HG02571 (cell line): ENCODE results near the gene NLGN1.

ENCODE experiments used
- ATAC-seq: cut with Tn5 transposase; IDR thresholded peaks from one replicate; pipeline ENCODE4 v1.9.1; 2021; ENCODE audit warnings: mild to moderate bottlenecking, moderate library complexity; ENCODE audit not compliant: unreplicated experiment

The NLGN1 gene

DNA sequence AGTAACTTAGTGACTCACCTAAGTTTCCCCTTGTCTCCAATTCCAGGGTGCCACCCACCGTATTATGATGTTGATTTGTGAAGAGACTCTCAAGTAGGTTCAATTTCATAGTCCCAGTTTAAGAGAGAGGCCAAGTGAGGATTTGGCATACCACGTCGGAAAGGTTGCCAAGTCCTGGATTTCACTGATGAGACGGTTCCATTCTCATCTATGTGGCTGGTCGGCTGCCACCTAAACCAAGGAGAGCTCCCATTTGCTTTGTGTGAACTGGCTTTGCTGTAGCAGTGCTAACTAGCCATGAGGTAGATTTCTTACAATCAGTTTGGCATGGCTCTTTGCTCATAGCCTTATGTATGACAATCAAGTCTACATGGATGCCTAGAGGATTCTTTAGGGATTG, 653.6 kb downstream of the NLGN1 start:
- no peak for ATAC-seq

GRCh38 chr3:174058804-174059203, 661.3 kb downstream of the NLGN1 start:
- ATAC-seq = no peak

- ATAC-seq = no peak
Measured at GRCh38 chr3:174060431-174060830, 662.9 kb downstream of the NLGN1 start.

DNA sequence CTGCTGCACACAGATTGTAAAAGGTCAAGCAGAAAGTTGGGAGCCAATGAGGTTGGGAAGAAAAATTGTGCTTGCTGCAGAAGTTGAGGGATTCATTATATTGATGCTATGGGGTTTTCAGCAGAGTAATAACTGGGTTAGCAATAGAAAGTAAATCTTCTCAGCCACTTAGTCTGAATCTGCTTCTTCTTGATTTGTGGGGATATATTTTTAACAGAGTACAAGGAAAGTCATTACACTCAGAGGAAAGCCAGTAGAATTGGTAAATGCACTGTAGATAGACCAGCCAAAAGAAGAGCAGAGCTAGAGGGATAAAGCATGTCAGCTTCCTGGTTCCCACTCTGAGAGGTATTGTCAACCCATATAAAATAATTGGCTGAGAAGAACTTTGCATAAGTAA, 663.6 kb downstream of the NLGN1 start:
- ATAC-seq = no peak

DNA sequence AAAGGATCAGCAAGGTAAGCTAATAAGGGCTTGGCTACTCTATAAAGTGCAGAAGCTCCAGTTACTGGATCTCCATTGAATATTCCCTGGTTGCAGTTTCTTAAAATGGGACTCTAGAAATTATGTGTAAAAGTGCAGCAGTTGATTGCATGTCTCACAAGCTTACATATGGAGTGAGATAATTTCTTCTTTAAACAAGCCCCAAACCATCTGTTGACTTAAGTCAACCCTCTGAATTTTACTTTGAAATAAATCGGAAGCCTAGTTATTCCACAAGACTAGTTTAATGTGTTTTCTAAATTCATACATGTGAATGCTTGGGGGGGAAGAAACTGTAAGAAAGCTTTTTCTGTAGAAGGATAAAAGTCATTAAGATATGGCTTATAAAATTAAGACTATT, 664.2 kb downstream of the NLGN1 start:
- no peak for ATAC-seq

DNA sequence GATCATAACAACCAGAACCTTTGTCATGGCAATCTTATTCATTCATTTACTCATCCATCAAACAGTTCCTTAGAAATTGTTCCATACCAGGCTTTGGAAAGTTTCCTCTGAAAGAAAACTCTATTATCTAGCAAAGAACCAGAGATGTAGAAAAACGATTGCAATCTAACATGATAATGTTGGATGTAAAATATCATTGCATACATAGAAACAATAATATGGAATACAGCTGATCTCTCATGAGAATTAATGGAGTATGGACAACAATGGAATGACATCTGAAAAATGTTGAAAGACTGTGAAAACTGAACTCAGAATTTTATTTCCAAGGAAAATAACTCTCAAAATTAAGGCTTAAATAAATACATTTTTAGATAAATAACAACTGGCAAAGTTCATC, 665.4 kb downstream of the NLGN1 start:
- no peak for ATAC-seq

DNA sequence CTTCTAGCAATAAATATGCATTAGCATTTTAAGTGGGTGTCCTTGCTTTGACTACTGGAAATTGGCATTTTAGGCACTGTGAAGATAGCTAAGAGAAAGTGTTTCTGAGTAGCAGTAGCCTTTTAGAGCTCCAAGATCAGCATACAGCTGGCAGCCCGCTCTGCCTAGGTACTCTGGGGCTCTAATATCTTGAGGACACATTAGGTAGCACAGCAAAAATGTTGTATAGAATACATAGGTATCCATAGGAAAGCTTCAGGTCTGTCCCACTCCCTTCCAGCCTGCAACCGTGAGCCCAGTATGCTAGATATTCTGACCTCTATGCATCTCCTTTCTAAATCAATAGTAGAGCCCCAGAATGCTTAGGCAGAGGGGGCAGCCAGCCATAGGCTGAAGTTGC, 670.5 kb downstream of the NLGN1 start:
- no peak for ATAC-seq

DNA sequence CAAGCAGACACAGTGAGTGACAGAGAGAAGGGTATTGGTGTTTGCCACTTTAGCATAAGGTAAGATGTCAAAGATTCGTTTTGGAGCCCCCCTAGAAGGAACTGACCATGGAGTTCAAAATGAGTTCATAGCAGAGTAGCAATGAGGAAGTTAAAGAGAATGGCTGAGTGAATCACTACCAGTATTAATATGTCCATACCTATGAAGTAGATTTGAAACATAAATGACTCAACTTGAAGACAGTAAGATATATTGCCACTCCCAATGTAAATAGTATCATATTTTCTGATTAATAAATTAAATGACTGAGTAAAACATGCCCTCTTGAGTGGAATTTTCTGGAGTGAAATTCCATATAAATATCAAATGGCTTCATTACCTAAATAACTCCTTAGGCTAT, 675.1 kb downstream of the NLGN1 start:
- ATAC-seq = no peak

GRCh38 chr3:174083706-174084105, 686.2 kb downstream of the NLGN1 start:
- no peak for ATAC-seq

DNA sequence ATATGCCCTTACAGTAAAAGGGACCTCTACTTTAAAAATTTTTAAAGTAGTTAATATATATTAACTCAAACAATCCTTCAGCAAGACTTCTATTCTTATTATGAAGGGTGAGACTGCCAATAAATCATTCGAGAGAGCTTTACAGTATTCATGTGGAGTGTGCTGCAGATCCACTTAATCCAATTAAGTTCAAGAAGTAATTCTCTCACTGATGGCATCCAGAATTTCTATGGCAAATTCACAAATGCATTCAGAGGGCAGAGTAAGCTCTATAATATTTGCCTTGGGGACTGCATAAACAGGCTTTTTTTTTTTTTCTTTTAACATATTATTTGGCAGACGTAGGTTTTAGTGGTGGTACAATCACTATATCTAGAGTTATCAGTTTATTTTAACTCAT, 692.0 kb downstream of the NLGN1 start:
- ATAC-seq = no peak

DNA sequence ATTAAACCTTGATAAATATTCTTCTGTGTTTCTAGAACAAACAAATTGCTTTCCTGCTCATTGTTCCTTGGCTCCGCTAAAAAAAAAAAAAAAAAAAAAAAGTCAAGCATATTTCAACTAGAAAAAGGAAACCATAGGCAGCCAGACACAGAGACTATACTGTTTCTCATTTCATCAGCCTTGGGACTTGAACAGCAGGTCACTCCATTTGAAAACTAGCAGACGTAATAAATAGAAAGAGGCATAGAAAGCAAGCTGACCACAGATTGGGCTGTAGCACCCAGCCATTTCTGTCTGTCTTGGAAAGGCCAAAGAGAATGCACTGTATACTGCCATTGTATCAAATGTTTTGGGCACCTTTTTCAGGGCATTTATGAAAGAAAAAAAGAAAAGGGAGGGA, 697.1 kb downstream of the NLGN1 start:
- ATAC-seq = no peak

DNA sequence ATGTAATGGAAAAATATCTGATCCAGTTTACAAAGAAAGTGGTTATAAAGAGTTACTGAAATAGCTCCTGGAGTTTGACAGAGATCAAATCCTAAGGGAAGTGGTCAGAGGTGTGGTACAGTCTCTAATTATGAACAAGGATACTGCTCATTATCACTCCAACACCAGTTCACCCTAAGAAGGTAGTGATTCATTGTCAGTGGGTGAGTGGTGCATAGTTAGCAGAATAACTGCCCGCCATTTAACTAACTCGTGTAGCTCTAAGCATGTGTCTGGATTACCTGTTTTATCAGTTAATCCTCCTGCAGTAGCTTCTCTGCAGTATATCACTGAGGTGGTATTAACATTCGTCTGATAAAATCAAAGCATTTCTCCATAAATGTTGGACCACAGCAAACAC, 700.1 kb downstream of the NLGN1 start:
- ATAC-seq = no peak

GRCh38 chr3:174098746-174099145, 701.2 kb downstream of the NLGN1 start:
- ATAC-seq = no peak

DNA sequence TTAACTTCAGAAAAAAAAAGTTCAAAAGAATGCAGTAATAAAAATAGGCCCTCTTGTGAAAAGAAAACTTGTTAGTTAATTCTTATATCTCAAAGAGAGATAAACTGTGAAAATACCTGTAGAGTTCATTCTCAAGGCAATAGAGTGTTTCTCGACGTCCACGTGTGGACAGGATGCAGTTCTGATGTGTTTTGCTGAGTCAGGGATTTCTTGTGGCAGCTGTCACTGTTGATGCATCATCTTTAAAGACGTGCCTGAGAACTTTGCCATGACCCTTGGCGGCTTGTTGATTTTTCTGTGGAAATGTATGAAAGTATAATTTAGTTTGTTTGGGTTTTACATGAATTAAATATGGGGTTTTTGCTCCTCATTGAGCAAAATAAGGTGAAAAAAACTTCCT, 702.2 kb downstream of the NLGN1 start:
- no peak for ATAC-seq

DNA sequence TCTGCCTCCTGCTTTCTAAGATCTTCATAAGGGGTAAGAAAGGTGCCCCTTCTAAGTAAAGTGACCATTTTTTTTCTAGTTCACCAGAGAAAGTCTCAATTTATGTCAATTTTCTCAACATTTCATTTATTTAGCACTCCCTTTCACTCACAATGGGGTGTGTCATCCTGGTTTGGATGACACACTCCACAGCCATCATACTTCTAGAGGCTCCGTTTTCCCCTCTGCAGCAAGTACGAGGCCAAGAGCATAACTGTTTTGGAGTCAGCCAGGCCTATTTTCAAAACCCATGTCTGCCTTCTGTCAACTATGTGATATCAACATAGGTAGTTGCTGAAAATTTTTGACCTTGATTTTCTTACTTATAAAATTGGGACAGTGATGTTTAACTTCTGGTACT, 703.2 kb downstream of the NLGN1 start:
- ATAC-seq = no peak

- no peak for ATAC-seq
Measured at GRCh38 chr3:174101244-174101643, 703.7 kb downstream of the NLGN1 start.

- ATAC-seq = no peak
Measured at GRCh38 chr3:174102274-174102673, 704.7 kb downstream of the NLGN1 start.

DNA sequence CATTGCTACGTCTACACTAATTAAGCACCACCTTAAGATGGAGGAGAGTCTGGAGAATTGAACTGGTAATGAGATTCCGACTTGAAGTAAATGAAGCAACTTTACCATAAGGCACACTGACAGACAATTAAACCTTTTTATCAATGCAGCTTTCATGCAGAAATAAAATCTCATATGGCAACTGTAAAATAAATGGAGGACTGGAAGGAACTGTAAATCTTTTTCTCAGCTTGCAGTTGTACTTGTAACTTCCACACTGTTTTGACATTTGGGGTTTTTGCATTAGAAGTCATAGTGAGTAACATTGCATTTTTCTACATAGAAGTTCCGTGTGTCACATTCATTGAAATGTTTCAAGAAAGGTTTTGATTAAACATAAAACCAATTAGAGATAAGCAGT, 705.3 kb downstream of the NLGN1 start:
- ATAC-seq = no peak

DNA sequence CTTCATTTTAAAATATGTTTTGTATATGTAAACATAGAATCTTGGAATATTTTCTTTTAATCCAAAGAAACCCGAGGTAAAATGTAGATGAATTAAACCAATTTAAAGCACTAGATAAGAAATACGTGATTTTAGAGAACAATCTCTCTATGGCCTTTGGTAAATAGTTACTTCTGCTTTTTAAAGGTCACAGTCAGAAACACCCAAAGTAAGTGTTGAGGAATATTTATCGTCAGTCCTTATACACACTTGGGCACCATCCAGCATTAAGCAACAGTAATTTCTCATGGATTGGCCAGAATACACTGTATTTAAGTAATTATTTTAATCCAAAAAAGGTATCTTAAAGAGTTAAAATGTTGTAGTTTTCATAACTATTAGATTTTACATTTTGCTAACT, 713.2 kb downstream of the NLGN1 start:
- no peak for ATAC-seq

GRCh38 chr3:174111776-174112175, 714.2 kb downstream of the NLGN1 start:
- ATAC-seq = no peak

GRCh38 chr3:174116421-174116820, 718.9 kb downstream of the NLGN1 start:
- ATAC-seq = no peak

GRCh38 chr3:174120997-174121396, 723.5 kb downstream of the NLGN1 start:
- no peak for ATAC-seq

DNA sequence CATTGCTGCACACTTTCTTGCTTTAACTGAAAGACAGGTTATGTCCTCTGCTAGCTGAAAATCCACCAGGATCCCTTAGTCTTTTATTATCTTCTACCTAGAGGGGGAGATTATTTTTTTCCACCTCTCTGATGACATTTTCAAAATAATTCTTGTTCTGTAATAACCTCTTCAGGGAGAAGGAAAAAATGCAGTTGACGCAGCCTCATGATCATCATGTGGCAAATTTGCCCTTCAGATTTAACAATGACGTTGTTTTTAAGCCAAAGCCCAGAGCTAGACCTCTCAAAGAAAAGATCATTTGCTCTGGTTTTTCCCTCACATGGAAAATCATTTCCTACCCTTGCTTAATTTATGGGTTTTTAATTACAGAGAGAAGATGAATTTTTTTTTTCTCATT, 724.9 kb downstream of the NLGN1 start:
- ATAC-seq = no peak

- ATAC-seq = no peak
Measured at GRCh38 chr3:174125267-174125824, 727.8 kb downstream of the NLGN1 start.
